Stimulated activated CD4-positive, alpha-beta T cell treated with anti-CD3 and anti-CD28 coated beads, Interleukin-15, amount 100 ng/mL, for 48 hours (primary cell): ENCODE data around the gene ZNF528.

ENCODE experiments used
- DNase-seq, 2 donors: peaks; one replicate each; pipeline ENCODE4 v3.0.0-alpha.2; 2020; ENCODE audit warnings: low read depth in 2 of 2

Gene ZNF528

GRCh38 chr19:52397310-52398080 is at the start of gene ZNF528:
Gene ZNF528, plus strand, starts transcription at chr19:52397849. Its CDS starts 4,165 bp downstream, at chr19:52402014.
- DNase-seq = peak; percentile 92 to 94

- no peak for DNase-seq
These were observed 46.1 kb upstream of the ZNF528 start for GRCh38 chr19:52351512-52351911.

GRCh38 chr19:52366414-52366824 is 31.2 kb upstream of the ZNF528 start:
- no peak for DNase-seq

GRCh38 chr19:52369559-52370340 is 27.9 kb upstream of the ZNF528 start, which contains the start of gene ZNF880:
Gene ZNF880, plus strand, starts transcription at chr19:52369923. Its CDS starts 43 bp downstream, at chr19:52369966.
- DNase-seq = peak; percentile 85 to 88

GRCh38 chr19:52370341-52370710 is 27.3 kb upstream of the ZNF528 start:
- no peak for DNase-seq

GRCh38 chr19:52391135-52391534 is 6.5 kb upstream of the ZNF528 start:
- DNase-seq = no peak

- DNase-seq = no peak
These were observed 412 bp downstream of the ZNF528 start for GRCh38 chr19:52398081-52398441.

GRCh38 chr19:52410276-52410675 is 12.6 kb downstream of the ZNF528 start:
- DNase-seq = no peak

GRCh38 chr19:52415711-52416110 is 18.1 kb downstream of the ZNF528 start:
- no peak for DNase-seq

GRCh38 chr19:52428937-52429336 is 31.3 kb downstream of the ZNF528 start, which contains the start of gene ZNF534:
Gene ZNF534, plus strand, starts transcription at chr19:52429148. Its CDS starts 2,327 bp downstream, at chr19:52431475.
- no peak for DNase-seq

- no peak for DNase-seq
These were observed 44.5 kb downstream of the ZNF528 start for GRCh38 chr19:52442179-52442578.

GRCh38 chr19:52444506-52444905 is 46.9 kb downstream of the ZNF528 start:
- DNase-seq = no peak

GRCh38 chr19:52451241-52451640 is 53.6 kb downstream of the ZNF528 start:
- no peak for DNase-seq

GRCh38 chr19:52453324-52454094 is 55.9 kb downstream of the ZNF528 start, which contains the start of gene ZNF578:
Gene ZNF578, plus strand, starts transcription at chr19:52453553. Its CDS starts 48,293 bp downstream, at chr19:52501846.
- DNase-seq = peak; percentile 57 to 69

- DNase-seq = no peak
These were observed 67.3 kb downstream of the ZNF528 start for GRCh38 chr19:52464798-52465470.
